ENCODE data around the gene STK10.

Gene STK10

GRCh38 chr5:172006321-172007174 lies 181.5 kb downstream of the STK10 start, which contains the start of gene FBXW11:
FBXW11 (minus strand) TSS chr5:172006638; CDS start chr5:172006502, 136 bp downstream.
- TF ChIP-seq CTCF (conservative IDR thresholded peaks at IDR 0.05; ENCODE audit: low read depth): no peak
- CTCF ChIA-PET: interaction anchor here (0.5 to 2.6 kb wide), 7 partner anchors 46 to 708 kb away, joined by 3 to 9 read pairs (median 3); no protein-coding TSS in a partner anchor
- peak; percentile 98 for DNase-seq (ENCODE audit: low spot score)
- POLR2A ChIA-PET (ENCODE audit: low non-redundant PET): interaction anchor here (0.5 to 2.2 kb wide), 7 partner anchors 10 to 182 kb away, joined by 3 to 10 read pairs (median 4); partner anchors contain the start of gene STK10
- peak within 1 kb of the TSS; percentile 96 for H3K27ac ChIP-seq

GRCh38 chr5:172005708-172006320 lies 182.2 kb downstream of the STK10 start:
- H3K27ac ChIP-seq: peak overlapping the region; percentile 96
- peak; percentile 55 for DNase-seq (ENCODE audit: low spot score)
- CTCF ChIA-PET: interaction anchor here (0.6 to 2.6 kb wide), 4 partner anchors 11 to 587 kb away, joined by 3 to 9 read pairs (median 4); no protein-coding TSS in a partner anchor
- POLR2A ChIA-PET (ENCODE audit: low non-redundant PET): interaction anchor here (0.6 to 2.2 kb wide), 3 partner anchors 10 to 93 kb away, joined by 3 to 10 read pairs (median 4); no protein-coding TSS in a partner anchor
- TF ChIP-seq CTCF (conservative IDR thresholded peaks at IDR 0.05; ENCODE audit: low read depth): no peak

GRCh38 chr5:172004824-172005237 lies 183.2 kb downstream of the STK10 start:
- CTCF ChIA-PET: interaction anchor here (0.6 to 2.6 kb wide), 4 partner anchors 12 to 189 kb away, joined by 3 to 9 read pairs (median 4); partner anchors contain the start of gene STK10
- H3K27ac ChIP-seq: no peak overlapping the region
- POLR2A ChIA-PET (ENCODE audit: low non-redundant PET): interaction anchor here (0.7 kb wide), 1 partner anchor 54 kb away, joined by 4 read pairs; no protein-coding TSS in a partner anchor
- no peak for DNase-seq (ENCODE audit: low spot score)
- TF ChIP-seq CTCF (conservative IDR thresholded peaks at IDR 0.05; ENCODE audit: low read depth): no peak

- no peak for DNase-seq (ENCODE audit: low spot score)
- ChIA-PET CTCF (interaction anchor here (0.6 to 0.8 kb wide), 3 partner anchors 56 to 185 kb away, joined by 3 to 4 read pairs (median 3); no protein-coding TSS in a partner anchor), POLR2A (ENCODE audit: low non-redundant PET) (interaction anchor here (0.6 kb wide), 1 partner anchor 80 kb away, joined by 6 read pairs; no protein-coding TSS in a partner anchor)
- TF ChIP-seq CTCF (conservative IDR thresholded peaks at IDR 0.05; ENCODE audit: low read depth): no peak
- H3K27ac ChIP-seq: no peak overlapping the region
Observed at GRCh38 chr5:172003746-172004145, 184.3 kb downstream of the STK10 start.

GRCh38 chr5:172002840-172003512 lies 185.0 kb downstream of the STK10 start:
- ChIA-PET POLR2A (ENCODE audit: low non-redundant PET) (no interaction called here), CTCF (interaction anchor here (0.6 to 0.8 kb wide), 3 partner anchors 57 to 186 kb away, joined by 3 to 4 read pairs (median 3); no protein-coding TSS in a partner anchor)
- DNase-seq (ENCODE audit: low spot score): no peak
- no peak overlapping the region for H3K27ac ChIP-seq
- no peak for TF ChIP-seq CTCF (conservative IDR thresholded peaks at IDR 0.05; ENCODE audit: low read depth)
